Ectodermal cell (in vitro differentiated cells): ENCODE results near the gene ZBTB8B. TPM values are rescaled to one million over a fixed set of nuclear protein-coding genes. Genes with fewer than 3 reads are reported as not detected.
"Not testable (repeated sequence)": the region's sequence is repeated elsewhere in the genome, so short reads cannot be mapped to it uniquely, and the experiment has no call there.

ENCODE experiments used
- H3K27ac ChIP-seq: 2 replicates; pipeline ENCODE4 v1.7.0; 2013; ENCODE audit warnings: mild to moderate bottlenecking, low read depth, low read length; ENCODE audit not compliant: insufficient read depth, poor library complexity, severe bottlenecking
- H3K27me3 ChIP-seq: 2 replicates; pipeline ENCODE4 v1.7.0; 2013; ENCODE audit warnings: mild to moderate bottlenecking, low read length; ENCODE audit not compliant: insufficient read depth, control insufficient read depth, poor library complexity, severe bottlenecking
- H3K36me3 ChIP-seq: one replicate; pipeline ENCODE4 v1.7.0; 2013; ENCODE audit warnings: low read length; ENCODE audit not compliant: control insufficient read depth, insufficient read depth
- H3K4me1 ChIP-seq: one replicate; pipeline ENCODE4 v1.7.0; 2013; ENCODE audit warnings: low read length; ENCODE audit not compliant: control insufficient read depth, insufficient read depth
- H3K4me3 ChIP-seq: 2 replicates; pipeline ENCODE4 v1.7.0; 2013; ENCODE audit warnings: low read depth, low read length, control low read depth; ENCODE audit not compliant: insufficient read depth
- H3K9me3 ChIP-seq: 2 replicates; pipeline ENCODE4 v1.7.0; 2013; ENCODE audit warnings: mild to moderate bottlenecking, low read length, moderate library complexity; ENCODE audit not compliant: control insufficient read depth
- WGBS, 2 experiments: methylation state at CpG; one replicate each; pipeline ENCODE4 v1.1.7; 2013; ENCODE audit warnings: missing lambda C conversion rate in 2 of 2; 5-methylcytosine and 5-hydroxymethylcytosine counted together
- polyA plus RNA-seq, 4 experiments: library from polyadenylated mRNA; stranded (reverse); fragments of 50-300 nt; gene quantifications; one replicate each; pipeline ENCODE4 v1.2.3, GENCODE V29; 2013

Gene ZBTB8B
- polyA plus RNA-seq (2013, experiment 1 of 4) = 2.9 TPM
- polyA plus RNA-seq (2013, experiment 2 of 4) = 3.0 TPM
- polyA plus RNA-seq (2013, experiment 3 of 4) = 1.8 TPM
- 2.4 TPM for polyA plus RNA-seq (2013, experiment 4 of 4)

GRCh38 chr1:32464716-32465577 lies at the start of gene ZBTB8B:
ZBTB8B (plus strand) TSS chr1:32465072; CDS start chr1:32470625, 5,553 bp downstream.
- no peaks in the 10 kb centered on the region for H3K27me3 ChIP-seq
- H3K4me1 ChIP-seq = no peaks in the 10 kb centered on the region
- H3K27ac ChIP-seq = peak within 1 kb of the TSS; percentile 3
- H3K9me3 ChIP-seq = no peaks in the 10 kb centered on the region
- peak within 1 kb of the TSS; percentile 74 for H3K4me3 ChIP-seq
- WGBS, 2 experiments = 0% methylated on average over 66 of the region's 66 CpGs
- no peaks in the 10 kb centered on the region for H3K36me3 ChIP-seq

GRCh38 chr1:32421775-32422174 lies 43.1 kb upstream of the ZBTB8B start:
- H3K4me3 ChIP-seq = no peak overlapping the region
- H3K27ac ChIP-seq = no peak overlapping the region
- no peaks in the 10 kb centered on the region for H3K27me3 ChIP-seq
- 95 to 97% methylated on average over 1 of the region's 1 CpG for WGBS, 2 experiments
- H3K36me3 ChIP-seq = no peaks in the 10 kb centered on the region
- H3K9me3 ChIP-seq = no peaks in the 10 kb centered on the region
- H3K4me1 ChIP-seq = no peaks in the 10 kb centered on the region

- H3K4me3 ChIP-seq = no peak overlapping the region
- H3K27me3 ChIP-seq = no peaks in the 10 kb centered on the region
Measured at GRCh38 chr1:32426489-32427255, 38.2 kb upstream of the ZBTB8B start.

GRCh38 chr1:32427264-32427963 lies 37.5 kb upstream of the ZBTB8B start:
- H3K27me3 ChIP-seq = no peaks in the 10 kb centered on the region
- WGBS, 2 experiments = 96% methylated on average over 17 of the region's 17 CpGs
- no peak overlapping the region for H3K27ac ChIP-seq
- no peaks in the 10 kb centered on the region for H3K9me3 ChIP-seq
- H3K36me3 ChIP-seq = no peaks in the 10 kb centered on the region
- H3K4me3 ChIP-seq = no peak overlapping the region
- no peaks in the 10 kb centered on the region for H3K4me1 ChIP-seq

More at GRCh38 chr1:32426489-32427255, 38.2 kb upstream of the ZBTB8B start:
- Histone ChIP-seq H3K27ac (no peak overlapping the region), H3K9me3 (no peaks in the 10 kb centered on the region), H3K36me3 (no peaks in the 10 kb centered on the region), H3K4me1 (no peaks in the 10 kb centered on the region)
- WGBS, 2 experiments = 93 to 94% methylated on average over 35 to 36 of the region's 36 CpGs

GRCh38 chr1:32431736-32432400 lies 33.0 kb upstream of the ZBTB8B start:
- 79 to 82% methylated on average over 4 of the region's 4 CpGs for WGBS, 2 experiments
- Histone ChIP-seq H3K4me3 (no peak overlapping the region), H3K36me3 (no peaks in the 10 kb centered on the region)

GRCh38 chr1:32438136-32438535 lies 26.7 kb upstream of the ZBTB8B start:
- H3K36me3 ChIP-seq = no peaks in the 10 kb centered on the region
- H3K4me1 ChIP-seq = no peaks in the 10 kb centered on the region
- no peak overlapping the region for H3K4me3 ChIP-seq
- H3K27me3 ChIP-seq = no peaks in the 10 kb centered on the region
- peak overlapping the region; percentile 16 for H3K27ac ChIP-seq
- 20 to 38% methylated on average over 1 of the region's 1 CpG for WGBS, 2 experiments
- no peaks in the 10 kb centered on the region for H3K9me3 ChIP-seq

More at GRCh38 chr1:32431736-32432400, 33.0 kb upstream of the ZBTB8B start:
- Histone ChIP-seq H3K9me3 (no peaks in the 10 kb centered on the region), H3K27ac (no peak overlapping the region), H3K27me3 (no peaks in the 10 kb centered on the region), H3K4me1 (no peaks in the 10 kb centered on the region)

GRCh38 chr1:32438777-32439176 lies 26.1 kb upstream of the ZBTB8B start:
- H3K9me3 ChIP-seq, H3K4me3 ChIP-seq, H3K27me3 ChIP-seq, H3K4me1 ChIP-seq, H3K27ac ChIP-seq, H3K36me3 ChIP-seq: not testable (repeated sequence)
- 80 to 96% methylated on average over 4 of the region's 4 CpGs for WGBS, 2 experiments

- WGBS, 2 experiments = 95 to 96% methylated on average over 10 of the region's 10 CpGs
- H3K36me3 ChIP-seq, H3K4me1 ChIP-seq, H3K9me3 ChIP-seq, H3K27me3 ChIP-seq, H3K27ac ChIP-seq, H3K4me3 ChIP-seq: not testable (repeated sequence)
Measured at GRCh38 chr1:32441467-32441866, 23.4 kb upstream of the ZBTB8B start.

- Histone ChIP-seq H3K27me3 (no peaks in the 10 kb centered on the region), H3K9me3 (peaks cover 3% of the 10 kb centered on the region), H3K4me1 (no peaks in the 10 kb centered on the region), H3K27ac (peak overlapping the region; percentile 56), H3K36me3 (no peaks in the 10 kb centered on the region), H3K4me3 (peak overlapping the region; percentile 11)
- 7 to 10% methylated on average over 12 to 13 of the region's 13 CpGs for WGBS, 2 experiments
Measured at GRCh38 chr1:32447469-32448185, 17.2 kb upstream of the ZBTB8B start.
